Measurements from ENCODE around the gene PLXNA4.

The PLXNA4 gene

DNA sequence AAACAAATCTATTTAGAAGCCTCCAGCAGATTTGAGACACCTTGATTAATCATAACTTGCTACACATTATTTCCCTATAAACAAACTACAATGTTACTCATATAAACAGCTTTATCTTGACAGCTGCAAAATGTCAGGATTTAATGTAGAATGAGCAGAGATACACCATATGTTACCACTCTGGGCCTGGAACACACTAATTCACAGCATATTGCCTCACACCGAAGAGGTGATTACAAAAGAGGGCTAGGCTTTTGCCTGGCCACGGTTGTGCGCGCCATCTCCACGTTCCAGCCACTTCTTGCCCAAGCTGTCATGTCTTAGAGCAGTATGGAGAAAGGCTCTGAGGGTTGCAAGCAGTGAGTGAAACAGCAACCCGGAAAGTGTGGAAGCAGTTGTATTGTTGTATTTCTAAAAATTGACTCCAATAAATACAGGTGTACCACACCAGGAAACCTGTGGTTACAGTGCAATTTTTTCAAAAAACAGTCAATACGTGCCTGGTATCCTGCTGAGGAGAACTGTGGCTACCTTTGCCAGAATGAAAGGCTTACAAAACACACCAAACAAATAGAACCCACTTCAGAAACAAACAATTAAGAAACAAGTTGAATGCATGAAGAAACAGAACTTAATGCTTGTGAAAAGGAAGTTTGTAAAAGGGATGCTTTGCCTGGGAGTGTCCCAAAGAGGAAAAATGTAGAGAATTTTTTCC, 498.1 kb downstream of the PLXNA4 start:
- TF ChIP-seq, protein P1, sequence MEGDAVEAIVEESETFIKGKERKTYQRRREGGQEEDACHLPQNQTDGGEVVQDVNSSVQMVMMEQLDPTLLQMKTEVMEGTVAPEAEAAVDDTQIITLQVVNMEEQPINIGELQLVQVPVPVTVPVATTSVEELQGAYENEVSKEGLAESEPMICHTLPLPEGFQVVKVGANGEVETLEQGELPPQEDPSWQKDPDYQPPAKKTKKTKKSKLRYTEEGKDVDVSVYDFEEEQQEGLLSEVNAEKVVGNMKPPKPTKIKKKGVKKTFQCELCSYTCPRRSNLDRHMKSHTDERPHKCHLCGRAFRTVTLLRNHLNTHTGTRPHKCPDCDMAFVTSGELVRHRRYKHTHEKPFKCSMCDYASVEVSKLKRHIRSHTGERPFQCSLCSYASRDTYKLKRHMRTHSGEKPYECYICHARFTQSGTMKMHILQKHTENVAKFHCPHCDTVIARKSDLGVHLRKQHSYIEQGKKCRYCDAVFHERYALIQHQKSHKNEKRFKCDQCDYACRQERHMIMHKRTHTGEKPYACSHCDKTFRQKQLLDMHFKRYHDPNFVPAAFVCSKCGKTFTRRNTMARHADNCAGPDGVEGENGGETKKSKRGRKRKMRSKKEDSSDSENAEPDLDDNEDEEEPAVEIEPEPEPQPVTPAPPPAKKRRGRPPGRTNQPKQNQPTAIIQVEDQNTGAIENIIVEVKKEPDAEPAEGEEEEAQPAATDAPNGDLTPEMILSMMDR (IDR thresholded peaks at IDR 0.05; ENCODE audit: borderline replicate concordance, control extremely low read depth, extremely low read depth, insufficient read depth, missing control alignments): no peak
- in situ Hi-C loops (cut with MboI; ENCODE audit: low sequenced_read_pairs, unreplicated experiment): no loop called here
- no peak for DNase-seq (ENCODE audit: low spot score)

DNA sequence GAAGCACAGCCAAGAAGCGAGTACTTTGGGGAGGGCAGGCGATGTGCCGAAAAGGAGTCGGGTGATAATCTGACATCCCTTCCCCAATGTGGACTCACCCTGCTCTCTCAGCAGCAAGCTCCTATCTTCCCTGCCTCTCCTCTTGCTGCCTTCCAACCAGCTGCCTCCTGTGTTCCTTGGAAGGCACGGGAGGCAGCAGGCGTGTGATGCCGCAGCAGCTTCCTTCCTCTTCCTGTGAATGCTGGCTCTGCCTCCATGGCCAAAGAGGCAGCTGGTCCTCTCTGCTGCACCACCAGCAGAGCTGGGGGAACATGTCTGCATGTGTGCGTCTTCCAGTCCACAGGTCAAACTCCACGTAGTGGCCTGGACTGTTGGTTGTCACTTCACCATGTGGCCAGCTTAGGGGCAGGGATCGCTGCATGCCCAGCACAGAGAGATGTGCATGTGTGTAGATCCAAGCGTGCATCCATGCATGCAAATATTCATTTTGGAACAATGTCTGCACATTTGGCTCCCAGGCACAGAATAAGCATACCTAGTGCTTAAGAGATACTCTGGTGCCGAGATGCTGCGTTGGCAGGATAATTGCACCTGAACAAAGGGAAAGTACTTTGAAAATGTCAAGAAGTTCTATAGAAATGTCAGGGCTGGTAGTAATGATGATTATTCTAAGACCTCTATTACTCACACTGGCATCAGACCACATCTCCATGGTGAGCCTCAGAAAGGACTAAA, 499.8 kb downstream of the PLXNA4 start:
- no peak for DNase-seq (ENCODE audit: low spot score)

DNA sequence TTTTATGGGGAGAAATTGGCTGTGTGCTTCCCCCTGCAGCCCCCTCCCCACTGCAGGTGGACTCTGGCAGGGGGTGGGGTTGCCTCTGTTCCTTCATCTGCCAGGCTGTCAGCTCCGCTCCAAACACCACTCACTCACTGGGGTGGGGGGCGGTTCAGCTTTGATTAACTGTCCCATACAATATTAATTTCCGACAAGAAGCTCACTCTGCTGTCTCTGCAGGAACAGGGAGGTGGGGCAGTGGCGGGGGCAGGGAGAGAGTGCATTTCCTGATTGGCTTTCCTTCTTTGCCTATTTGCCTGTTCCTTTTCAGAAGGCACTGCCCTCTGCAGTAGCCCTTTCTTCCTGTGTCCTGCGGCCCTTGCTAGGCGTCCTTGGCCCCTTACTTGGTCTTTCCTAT, 500.8 kb downstream of the PLXNA4 start:
- TF ChIP-seq, protein P1 (IDR thresholded peaks at IDR 0.05; ENCODE audit: borderline replicate concordance, control extremely low read depth, extremely low read depth, insufficient read depth, missing control alignments): no peak
- no peak for DNase-seq (ENCODE audit: low spot score)
- in situ Hi-C loops (cut with MboI; ENCODE audit: low sequenced_read_pairs, unreplicated experiment): no loop called here

More for the DNA sequence above, 499.8 kb downstream of the PLXNA4 start:
- in situ Hi-C loops (cut with MboI; ENCODE audit: low sequenced_read_pairs, unreplicated experiment): no loop called here
- TF ChIP-seq, protein P1 (IDR thresholded peaks at IDR 0.05; ENCODE audit: borderline replicate concordance, control extremely low read depth, extremely low read depth, insufficient read depth, missing control alignments): no peak

DNA sequence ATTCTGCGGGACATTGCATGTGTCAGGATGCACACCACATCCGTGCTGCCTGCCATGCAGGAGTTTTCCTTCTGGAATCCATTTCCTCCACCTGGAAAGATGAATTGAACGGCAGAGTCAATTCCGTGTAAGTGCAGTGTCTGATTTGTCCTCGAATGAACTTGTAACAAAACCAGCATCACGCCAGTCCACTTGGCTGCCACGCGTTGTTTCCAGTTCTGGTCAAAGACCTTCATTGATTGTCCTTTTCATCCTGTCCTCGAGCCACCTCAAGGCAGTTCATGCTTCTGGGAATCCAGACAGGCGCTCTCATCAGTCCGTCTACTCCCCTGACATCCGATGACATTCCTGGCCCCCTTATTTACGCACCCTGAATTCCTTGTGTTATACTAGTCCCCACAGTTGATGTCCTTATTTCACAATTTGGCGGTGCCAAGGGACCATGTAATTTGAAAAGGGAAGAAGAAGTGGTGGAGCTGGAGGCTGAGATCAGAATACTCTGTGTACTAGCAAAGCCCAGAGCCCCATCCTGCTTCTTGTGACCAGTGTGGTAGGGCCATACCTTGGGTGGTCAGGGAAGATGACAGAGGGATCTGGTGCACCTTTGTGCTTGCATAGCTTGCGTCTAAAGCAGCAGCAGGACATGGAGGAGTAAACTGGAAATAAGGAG, 502.2 kb downstream of the PLXNA4 start:
- no peak for DNase-seq (ENCODE audit: low spot score)
- in situ Hi-C loops (cut with MboI; ENCODE audit: low sequenced_read_pairs, unreplicated experiment): no loop called here
- TF ChIP-seq, protein P1 (IDR thresholded peaks at IDR 0.05; ENCODE audit: borderline replicate concordance, control extremely low read depth, extremely low read depth, insufficient read depth, missing control alignments): no peak

Measured in GM13976 (cell line).